Stimulated activated CD4-positive, alpha-beta T cell treated with anti-CD3 and anti-CD28 coated beads, Interleukin-4, amount 100 ng/mL, for 4 hours (primary cell): ENCODE data around the gene BBLN.
A peak's percentile ranks its signal among the peaks of the same experiment; 100 is the strongest.

Experiments
- DNase-seq, 2 experiments: peaks; one replicate each; pipeline ENCODE4 v3.0.0-alpha.2; 2020

The BBLN gene

GRCh38 chr9:128145951-128146351, 14.1 kb upstream of the BBLN start:
- DNase-seq = no peak

- DNase-seq = no peak
These were observed 13.4 kb upstream of the BBLN start for GRCh38 chr9:128146591-128147120.

GRCh38 chr9:128148509-128149000, 11.5 kb upstream of the BBLN start:
- no peak for DNase-seq

- no peak for DNase-seq
These were observed 10.9 kb upstream of the BBLN start, which contains the start of gene LCN2 for GRCh38 chr9:128149001-128149701. Gene LCN2 (plus strand): TSS chr9:128149453. CDS start chr9:128149526, 73 bp downstream.

- DNase-seq = no peak
These were observed 10.0 kb upstream of the BBLN start for GRCh38 chr9:128149951-128150593.

- DNase-seq = no peak
These were observed 9.3 kb upstream of the BBLN start for GRCh38 chr9:128150594-128151308.

GRCh38 chr9:128151309-128152132, 8.5 kb upstream of the BBLN start:
- no peak for DNase-seq

- DNase-seq = no peak
These were observed 7.7 kb upstream of the BBLN start for GRCh38 chr9:128152133-128153059.

GRCh38 chr9:128153060-128153946, 6.8 kb upstream of the BBLN start:
- DNase-seq = no peak

- no peak for DNase-seq
These were observed 5.9 kb upstream of the BBLN start for GRCh38 chr9:128153947-128154695.

GRCh38 chr9:128155736-128156500, 4.1 kb upstream of the BBLN start:
- no peak for DNase-seq

GRCh38 chr9:128159522-128159783, 612 bp upstream of the BBLN start:
- DNase-seq = peak; percentile 14 to 29

- DNase-seq = peak; percentile 58 to 70
These were observed 530 bp downstream of the BBLN start for GRCh38 chr9:128160603-128160987.

- no peak for DNase-seq
These were observed 1.3 kb downstream of the BBLN start for GRCh38 chr9:128161215-128161902.

GRCh38 chr9:128162215-128163026, 2.4 kb downstream of the BBLN start:
- DNase-seq = no peak

- no peak for DNase-seq
These were observed 3.0 kb downstream of the BBLN start for GRCh38 chr9:128163027-128163515.
